NCI-H748 treated with DMSO at 0.1 percent for 48 hours (cell line): ENCODE results near the gene WDR72.

Experiments used
- DNase-seq: peaks from one replicate; lab custom pipeline; 2025; lab: John Stamatoyannopoulos, UW

WDR72 gene

GRCh38 chr15:53534105-53534839 lies 225.2 kb downstream of the WDR72 start:
- DNase-seq, result no peak

DNA sequence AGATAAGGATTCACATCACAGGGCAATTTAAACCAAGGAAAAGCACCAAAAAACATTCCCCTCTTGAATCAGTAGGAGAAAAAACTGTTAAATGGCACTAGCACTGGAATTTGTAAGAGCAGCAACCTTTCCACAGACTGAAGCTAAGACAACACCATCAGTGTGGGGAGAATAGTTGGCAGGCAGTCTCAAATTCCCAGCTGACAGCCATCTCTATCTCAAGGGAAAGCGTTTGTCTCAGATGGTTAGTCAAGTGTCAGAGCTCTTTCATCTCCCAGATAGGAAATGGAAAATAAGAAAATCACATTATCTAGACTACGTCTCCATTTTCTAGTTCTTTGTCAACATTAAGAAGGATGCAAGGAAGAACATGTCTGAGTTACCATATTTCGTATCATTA lies 228.7 kb downstream of the WDR72 start:
- no peak for DNase-seq

DNA sequence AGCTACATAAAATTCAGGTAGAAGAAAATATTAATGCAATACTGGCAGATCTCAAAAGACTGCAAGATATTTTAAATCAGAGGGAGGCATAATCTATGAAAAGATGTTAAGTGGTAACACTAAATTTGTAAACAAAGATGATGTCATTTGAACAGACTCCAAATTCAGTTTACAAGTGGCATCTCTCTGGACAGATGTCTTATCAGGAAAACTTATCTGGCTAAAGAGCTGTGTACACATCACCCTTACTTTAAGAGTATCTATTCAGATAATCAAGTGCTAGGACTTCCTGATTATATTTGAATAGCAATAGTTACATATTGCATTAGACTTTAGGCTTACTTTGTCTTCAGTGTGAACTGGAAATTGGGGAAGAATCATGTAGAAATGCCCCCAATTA lies 231.5 kb downstream of the WDR72 start:
- DNase-seq, result no peak

DNA sequence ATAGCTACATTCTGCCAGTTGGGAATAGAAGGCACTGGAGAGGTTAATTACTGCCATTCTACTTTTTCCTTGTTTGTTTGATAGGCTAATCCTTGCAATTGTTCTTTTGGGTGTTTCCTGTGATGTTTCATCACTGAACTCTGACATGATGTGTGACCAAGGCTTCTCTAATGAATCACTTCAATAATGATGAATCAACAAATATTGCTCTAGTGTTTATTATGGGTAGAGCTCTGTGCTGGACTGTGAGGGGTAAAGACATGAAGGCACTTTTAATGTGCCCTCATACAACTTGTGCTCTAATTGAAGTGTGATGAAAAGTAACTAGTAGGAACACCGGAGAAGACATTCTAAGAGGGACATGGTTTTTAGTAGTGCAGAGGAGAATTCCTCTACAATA lies 233.6 kb downstream of the WDR72 start:
- DNase-seq, result no peak

DNA sequence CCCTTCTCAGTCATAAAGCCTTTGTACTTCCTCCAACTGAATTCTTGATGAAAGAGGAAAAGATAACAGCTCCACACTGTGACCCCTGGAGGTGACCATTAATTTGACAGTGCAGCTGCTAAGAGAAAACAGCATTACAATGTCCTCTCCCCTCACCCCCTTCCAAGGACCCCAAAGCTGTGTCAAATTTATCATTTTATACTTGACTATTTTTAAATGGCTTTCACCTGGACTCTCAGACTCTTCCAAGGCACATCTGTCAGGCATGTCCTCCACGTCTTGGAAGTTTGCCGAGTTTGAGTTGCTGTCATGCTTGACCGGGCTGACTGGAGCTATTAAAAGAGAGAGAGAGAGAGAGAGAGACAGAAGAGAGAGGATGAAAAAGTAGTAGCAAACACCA lies 236.5 kb downstream of the WDR72 start:
- no peak for DNase-seq

GRCh38 chr15:53520996-53521395 lies 238.5 kb downstream of the WDR72 start:
- DNase-seq, result no peak

DNA sequence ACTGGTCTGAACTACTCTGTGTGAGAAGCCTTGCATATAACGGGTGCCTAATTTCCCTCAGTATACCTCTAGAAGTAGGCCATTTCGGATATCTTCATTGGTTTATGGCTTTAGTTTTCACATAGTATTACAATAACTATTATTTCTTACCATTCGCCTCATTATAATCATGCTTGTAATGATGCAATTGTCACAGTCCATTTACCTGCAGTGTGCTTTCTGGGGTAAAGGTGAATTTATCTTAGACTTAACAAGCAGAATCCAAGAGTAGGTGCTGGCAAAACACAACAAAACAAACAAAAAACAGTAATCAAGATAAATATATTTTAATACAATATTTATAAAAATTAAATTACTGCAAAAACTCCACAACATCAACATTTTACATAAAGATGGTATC lies 246.0 kb downstream of the WDR72 start:
- DNase-seq, result no peak

DNA sequence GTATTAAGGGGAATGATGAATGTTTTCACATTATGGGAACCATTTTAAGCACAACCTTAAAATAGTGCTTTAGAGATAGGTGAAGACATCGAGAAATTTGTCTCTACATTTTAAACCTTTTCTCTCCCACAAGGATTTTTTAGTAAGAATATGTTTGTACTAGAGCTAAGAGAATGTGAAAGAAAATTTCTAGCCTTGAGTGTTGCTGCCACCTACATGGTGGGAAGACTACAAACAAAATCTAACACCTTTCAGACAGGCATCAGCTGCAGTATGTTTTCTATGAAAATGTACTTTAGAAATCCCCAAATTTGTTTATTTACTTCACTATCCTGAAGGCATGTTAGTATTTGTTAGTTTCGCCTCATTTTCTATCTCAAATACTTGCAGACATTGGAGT lies 247.4 kb downstream of the WDR72 start:
- DNase-seq, result no peak

DNA sequence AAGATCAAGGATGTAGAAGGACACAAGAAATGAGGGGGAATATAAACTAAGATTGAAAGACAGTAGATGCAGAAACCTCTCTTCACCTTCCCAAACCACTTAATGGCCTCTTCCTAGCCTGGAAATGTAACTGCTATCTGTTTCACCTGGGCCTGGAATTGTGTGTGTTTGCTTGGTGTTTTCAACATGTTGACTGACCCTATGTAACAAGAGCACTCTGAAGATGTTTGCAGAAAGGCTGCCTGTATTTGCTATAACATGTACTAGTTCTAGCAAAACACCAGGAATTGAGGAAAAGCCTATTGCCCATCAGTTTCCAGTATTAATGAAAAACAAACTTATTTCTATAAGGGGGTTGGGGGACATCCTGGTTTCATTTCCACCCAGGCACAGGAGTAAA lies 248.3 kb downstream of the WDR72 start:
- DNase-seq, result no peak

DNA sequence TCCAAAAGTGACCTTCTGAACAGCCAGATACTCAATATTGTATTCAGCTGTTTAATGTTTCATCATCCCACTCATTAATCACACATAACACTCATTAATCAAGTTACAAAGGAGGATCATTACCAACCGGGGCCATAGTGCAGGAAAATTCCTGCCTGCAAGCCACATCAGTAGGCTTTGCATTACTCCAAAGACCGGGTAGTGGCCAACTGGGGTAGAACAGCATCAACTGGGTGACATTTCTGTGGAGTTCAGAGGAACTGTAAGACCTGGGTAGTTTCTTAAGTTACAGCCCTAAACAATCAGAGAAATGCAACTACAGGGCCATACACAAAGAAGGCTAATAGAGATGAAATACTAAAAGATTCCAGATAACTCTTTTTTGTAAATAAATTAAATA lies 253.1 kb downstream of the WDR72 start:
- no peak for DNase-seq

DNA sequence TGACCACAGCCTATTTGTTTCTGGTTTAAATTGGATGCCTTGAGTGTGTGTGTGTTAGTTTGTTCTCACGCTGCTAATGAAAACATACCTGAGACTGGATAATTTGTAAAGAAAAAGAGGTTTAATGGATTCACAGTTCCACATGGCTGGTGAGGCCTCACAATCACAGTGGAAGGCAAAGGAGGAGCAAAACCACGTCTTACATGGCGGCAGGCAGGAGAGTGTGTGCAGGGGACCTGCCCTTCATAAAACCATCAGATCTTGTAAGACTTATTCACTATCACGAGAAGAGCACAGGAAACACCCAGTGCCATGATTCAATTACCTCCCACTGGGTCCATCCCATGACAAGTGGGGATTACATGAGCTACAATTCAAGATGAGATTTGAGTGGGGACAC lies 260.5 kb downstream of the WDR72 start:
- DNase-seq, result no peak

DNA sequence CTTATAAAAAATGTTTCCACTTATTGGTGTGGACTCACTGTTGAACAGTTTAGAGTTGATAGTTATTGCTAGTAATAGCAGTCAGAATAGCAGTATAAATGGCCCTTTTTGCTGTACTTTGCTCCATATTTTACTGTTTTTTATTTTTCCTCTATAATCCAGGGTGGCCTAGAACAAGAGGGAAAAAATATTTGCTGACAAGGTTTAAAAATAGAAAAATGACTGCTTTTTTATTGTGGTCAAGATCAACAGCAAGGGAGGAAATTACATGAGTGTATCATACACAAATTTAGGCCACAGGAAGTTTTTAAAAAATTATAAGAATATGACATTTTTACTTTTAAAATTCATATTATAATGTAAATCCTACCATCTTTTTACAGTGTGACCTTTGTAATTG lies 269.1 kb downstream of the WDR72 start:
- no peak for DNase-seq

GRCh38 chr15:53482055-53482454 lies 277.4 kb downstream of the WDR72 start:
- DNase-seq, result no peak

DNA sequence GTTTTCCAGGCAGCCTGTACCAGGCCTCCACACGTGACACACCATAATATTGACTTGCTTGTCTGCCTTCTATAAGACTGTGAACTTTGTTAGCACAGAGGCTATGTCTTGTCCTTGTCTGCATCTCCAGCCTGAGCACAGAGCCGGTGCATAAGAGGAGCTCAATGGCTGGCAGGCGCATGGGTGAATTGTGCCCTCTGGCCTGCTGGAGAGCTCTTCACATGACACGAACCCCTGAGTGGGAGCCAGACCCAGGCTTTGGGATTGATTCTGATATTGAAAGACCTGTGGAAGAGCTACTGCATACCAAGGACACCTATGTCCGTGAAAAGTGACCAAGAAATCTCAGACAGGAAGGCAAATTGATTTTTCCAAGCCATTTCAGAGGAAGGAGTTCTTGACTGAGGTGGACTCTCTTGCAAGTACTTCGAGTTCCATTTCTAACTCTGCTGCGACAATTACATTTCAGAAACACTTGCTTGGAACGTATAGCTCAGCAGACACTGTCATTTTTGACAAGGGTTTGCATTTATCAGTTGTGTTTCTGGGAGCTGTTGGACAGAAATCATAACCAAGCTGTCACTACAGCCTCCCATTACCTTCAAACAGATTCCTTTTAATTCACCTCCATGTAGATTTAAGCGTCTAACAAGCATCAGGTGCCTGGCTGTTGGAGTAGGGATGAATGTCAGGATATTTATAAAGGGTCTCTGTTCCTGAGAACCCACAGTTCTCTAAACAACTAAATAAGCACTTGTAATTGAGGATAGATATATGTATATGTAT lies 281.3 kb downstream of the WDR72 start:
- no peak for DNase-seq

- DNase-seq, result no peak
Measured at GRCh38 chr15:53473886-53474285, 285.6 kb downstream of the WDR72 start.

DNA sequence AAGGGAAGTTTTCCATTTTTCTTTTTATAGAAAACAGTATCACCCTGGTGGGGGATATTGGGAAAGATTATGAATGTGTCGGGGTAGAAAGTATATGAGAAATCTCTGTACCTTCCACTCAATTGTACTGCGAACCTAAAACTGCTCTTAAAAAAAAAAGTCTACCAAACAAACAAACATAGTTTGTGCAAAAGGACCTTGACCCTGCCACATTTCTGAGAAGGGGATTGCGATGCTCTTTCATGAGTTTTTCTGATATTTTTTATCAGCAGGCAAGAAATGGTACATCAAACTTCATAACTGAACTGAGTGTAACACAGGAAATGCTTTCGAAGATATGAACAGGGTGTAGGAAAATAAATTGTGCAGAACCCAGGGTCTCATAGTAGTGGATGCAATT lies 286.0 kb downstream of the WDR72 start:
- DNase-seq, result no peak

DNA sequence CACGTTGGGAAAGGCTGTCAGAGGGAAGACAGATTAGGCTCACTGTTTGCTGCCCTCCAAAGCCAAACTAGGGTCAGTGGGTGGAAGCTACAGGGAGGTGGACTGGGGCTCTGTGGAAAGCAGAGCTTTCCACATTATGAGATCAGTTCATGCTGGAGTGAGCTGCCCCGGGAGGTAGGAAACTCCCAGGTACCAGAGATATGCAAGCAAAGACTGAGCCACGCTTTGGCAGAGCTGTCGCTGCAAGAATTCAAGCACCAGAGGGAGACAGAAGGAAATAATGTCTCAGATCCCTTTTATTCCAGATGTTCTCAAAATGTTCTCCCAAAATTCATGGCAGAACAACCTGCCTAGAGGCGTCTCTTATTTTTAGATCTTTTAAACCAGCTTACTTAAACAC lies 286.6 kb downstream of the WDR72 start:
- DNase-seq, result no peak

DNA sequence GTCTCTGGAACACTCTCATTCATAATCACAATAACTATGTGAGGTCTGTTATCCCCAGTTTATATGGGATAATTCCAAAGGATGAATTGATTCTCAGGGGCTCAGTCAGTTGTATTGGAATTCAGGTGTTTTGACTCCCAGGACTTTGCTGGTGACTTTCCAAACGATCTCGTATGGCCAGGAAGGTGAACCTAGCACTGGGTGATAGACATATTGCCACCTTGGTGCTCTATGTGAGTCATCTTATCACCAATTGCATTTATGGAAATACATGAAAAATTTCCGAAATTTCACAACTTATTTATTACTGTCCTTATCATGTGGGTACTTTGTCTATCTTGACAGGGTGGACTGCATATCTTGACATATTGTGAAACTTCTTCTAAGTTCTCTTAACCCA lies 287.3 kb downstream of the WDR72 start:
- no peak for DNase-seq

- no peak for DNase-seq
Measured at GRCh38 chr15:53470743-53471142, 288.7 kb downstream of the WDR72 start.

- DNase-seq, result no peak
Measured at GRCh38 chr15:53469422-53469821, 290.0 kb downstream of the WDR72 start.
